Pancreas (tissue), 10 donors: Measurements from ENCODE around the gene MXRA7. TPM values are rescaled to one million over a fixed set of nuclear protein-coding genes. Genes with fewer than 3 reads are reported as not detected.

Experiments
- ATAC-seq, 4 donors: fragments of 200-7000 bp; cut with Tn5 transposase; one replicate each; pipeline versions ENCODE4 v1.8.0 to v1.9.1; 2020; ENCODE audit warnings: mild to moderate bottlenecking in 4 of 4, moderate library complexity in 4 of 4
- DNase-seq, 6 donors: peaks; one replicate each; pipeline ENCODE4 v3.0.0-alpha.2; 2020
- FAIRE-seq: peaks from 2 replicates; lab custom pipeline; 2012; peaks lifted over from hg19 to GRCh38; lab: Jason Lieb, UNC
- H3K27ac ChIP-seq, 4 donors: fragments of 200-600 bp; sonication (generic); 1 replicate in 3 of 4; 2 replicates in 1 of 4; pipeline versions ENCODE4 v1.5.0 to v1.8.0; 2020
- H3K27me3 ChIP-seq, 4 donors: fragments of 200-600 bp; one replicate each; pipeline ENCODE4 v1.8.0; 2021
- H3K36me3 ChIP-seq, 3 donors: fragments of 200-600 bp; sonication (generic) in 1 of 3; one replicate each; pipeline versions ENCODE4 v1.5.0 to v1.8.0; 2020 to 2021
- H3K4me1 ChIP-seq, 3 donors: fragments of 200-600 bp; one replicate each; pipeline ENCODE4 v1.8.0; 2021
- H3K4me3 ChIP-seq, 4 donors: fragments of 200-600 bp; sonication (generic) in 2 of 4; one replicate each; pipeline versions ENCODE4 v1.5.0 to v1.8.0; 2020 to 2021
- H3K9me3 ChIP-seq, 4 donors: fragments of 200-600 bp; one replicate each; pipeline ENCODE4 v1.8.0; 2021
- CTCF ChIP-seq, 4 donors: fragments of 200-600 bp; sonication (generic) in 3 of 4; IDR thresholded peaks; one replicate each; pipeline versions ENCODE4 v1.5.0 to v1.8.0; 2021; ENCODE audit warnings: antibody characterized with exemption in 4 of 4
- WGBS, 2 donors: extraction: QIAGEN DNeasy Blood & Tissue Kit; methylation state at CpG; one replicate each; pipeline ENCODE4 v1.1.7; 2013; 5-methylcytosine and 5-hydroxymethylcytosine counted together
- intact Hi-C, 3 donors: fragments of 100-400 bp; cut with DNase I; formaldehyde crosslinking; loops; one replicate each; pipeline versions ENCODE4 v1.11.1 to v1.14.2; 2022
- polyA plus RNA-seq, 2 donors: library from polyadenylated mRNA; stranded (reverse); fragments of 200-250 nt; gene quantifications; one replicate each; pipeline ENCODE4 v1.2.3, GENCODE V29; 2013
- total RNA-seq, 6 donors: library from RNA; stranded (reverse); fragmentation: NEBNext Ultra II Directional in 4 of 6; extraction: Animal tissue kit (Norgen Biotek cat#: 25700) in 4 of 6; gene quantifications; one replicate each; pipeline versions ENCODE4 v1.2.1 to v1.2.4, GENCODE V29; 2021 to 2023
- donor health status: healthy with polysubstance abuse.
- donor health status: DM: no; HTN: no; CAD: no; lungs with moderate emphysema.
- donor health status: DM: no; HTN: no; CAD: no.
- donor health status: control.
- donor health status: control.
- donor health status: Bipolar disorder and iron deficiency.
- donor health status: DM: yes; HTN: yes; CAD: no.
- donor health status: DM: no; HTN: no; CAD: no.
- donor health status: DM: no; HTN: no; CAD: no.
- donor health status: DM: yes; HTN: yes; CAD: no.

The MXRA7 gene
- total and polyA plus RNA-seq, 8 donors = 32.0 to 137 (median 44.7) TPM

- FAIRE-seq (no peak), ATAC-seq (no peak), DNase-seq (no peak)
- Histone ChIP-seq H3K27ac (no peak overlapping the region), H3K27me3 (no peaks in the 10 kb centered on the region), H3K4me3 (no peak overlapping the region), H3K9me3 (no peaks in the 10 kb centered on the region), H3K4me1 (peaks cover 0 to 16% (median 6%) of the 10 kb centered on the region in 3 donors), H3K36me3 (no peaks in the 10 kb centered on the region)
- intact Hi-C loops = no loop called here
- TF ChIP-seq CTCF (IDR thresholded peaks at IDR 0.05) = no peak
- 80 to 81% methylated on average over 8 of the region's 8 CpGs for whole genome bisulfite sequencing, 2 donors
Measured at GRCh38 chr17:76657505-76658241, 53.1 kb downstream of the MXRA7 start.

- ATAC-seq (no peak), FAIRE-seq (no peak)
Measured at GRCh38 chr17:76654408-76654807, 56.4 kb downstream of the MXRA7 start.

GRCh38 chr17:76650504-76650903 lies 60.3 kb downstream of the MXRA7 start:
- DNase-seq = no peak
- no peak for FAIRE-seq
- Histone ChIP-seq H3K27me3 (no peaks in the 10 kb centered on the region), H3K4me1 (peaks cover under 1 to 5% (median 1%) of the 10 kb centered on the region in 3 donors), H3K4me3 (no peak overlapping the region), H3K9me3 (no peaks in the 10 kb centered on the region), H3K27ac (no peak overlapping the region), H3K36me3 (no peaks in the 10 kb centered on the region)
- 88 to 93% methylated on average over 5 of the region's 5 CpGs for WGBS, 2 donors
- TF ChIP-seq CTCF (IDR thresholded peaks at IDR 0.05) = no peak
- intact Hi-C loops = no loop called here
- no peak for ATAC-seq

More at GRCh38 chr17:76654408-76654807, 56.4 kb downstream of the MXRA7 start:
- Histone ChIP-seq H3K27me3 (no peaks in the 10 kb centered on the region), H3K36me3 (no peaks in the 10 kb centered on the region), H3K4me3 (no peak overlapping the region), H3K27ac (no peak overlapping the region), H3K4me1 (peaks cover 0 to 1% (median 1%) of the 10 kb centered on the region in 3 donors), H3K9me3 (no peaks in the 10 kb centered on the region)
- DNase-seq = no peak
- TF ChIP-seq CTCF (IDR thresholded peaks at IDR 0.05) = no peak
- WGBS, 2 donors = 85 to 100% methylated on average over 1 of the region's 1 CpG
- intact Hi-C loops = no loop called here

GRCh38 chr17:76646712-76647111 lies 64.1 kb downstream of the MXRA7 start:
- no peaks in the 10 kb centered on the region for H3K27me3 ChIP-seq
- ATAC-seq (no peak), FAIRE-seq (no peak), DNase-seq (no peak)
- H3K9me3 ChIP-seq = no peaks in the 10 kb centered on the region
- no peak overlapping the region for H3K4me3 ChIP-seq
- H3K27ac ChIP-seq = no peak overlapping the region
- intact Hi-C loops = no loop called here
- no peaks in the 10 kb centered on the region for H3K36me3 ChIP-seq
- 97 to 100% methylated on average over 1 of the region's 1 CpG for WGBS, 2 donors
- peaks cover 12 to 17% (median 13%) of the 10 kb centered on the region in 3 donors for H3K4me1 ChIP-seq
- TF ChIP-seq CTCF (IDR thresholded peaks at IDR 0.05) = no peak

- no peaks in the 10 kb centered on the region for H3K27me3 ChIP-seq
- FAIRE-seq = no peak
- DNase-seq = peak in 1 of 6 donors; percentile 34
- no peak overlapping the region for H3K4me3 ChIP-seq
- H3K4me1 ChIP-seq = peaks cover 12 to 29% (median 22%) of the 10 kb centered on the region in 3 donors
- H3K36me3 ChIP-seq = no peaks in the 10 kb centered on the region
- no peaks in the 10 kb centered on the region for H3K9me3 ChIP-seq
- intact Hi-C loops = no loop called here
- TF ChIP-seq CTCF (IDR thresholded peaks at IDR 0.05) = no peak
- H3K27ac ChIP-seq = peak overlapping the region in 2 of 4 donors; percentile 30 to 34
- WGBS, 2 donors = 21 to 59% methylated on average over 5 of the region's 5 CpGs
- peak; percentile 46 to 78 (median 74) for ATAC-seq
Measured at GRCh38 chr17:76645481-76645880, 65.3 kb downstream of the MXRA7 start.
